ENCODE results near the gene MYL2. TPM values are rescaled to one million over a fixed set of nuclear protein-coding genes. Genes with fewer than 3 reads are reported as not detected.

MYL2 gene, protein sequence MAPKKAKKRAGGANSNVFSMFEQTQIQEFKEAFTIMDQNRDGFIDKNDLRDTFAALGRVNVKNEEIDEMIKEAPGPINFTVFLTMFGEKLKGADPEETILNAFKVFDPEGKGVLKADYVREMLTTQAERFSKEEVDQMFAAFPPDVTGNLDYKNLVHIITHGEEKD
- total RNA-seq, result not detected
- long read RNA-seq, result 0 reads

DNA sequence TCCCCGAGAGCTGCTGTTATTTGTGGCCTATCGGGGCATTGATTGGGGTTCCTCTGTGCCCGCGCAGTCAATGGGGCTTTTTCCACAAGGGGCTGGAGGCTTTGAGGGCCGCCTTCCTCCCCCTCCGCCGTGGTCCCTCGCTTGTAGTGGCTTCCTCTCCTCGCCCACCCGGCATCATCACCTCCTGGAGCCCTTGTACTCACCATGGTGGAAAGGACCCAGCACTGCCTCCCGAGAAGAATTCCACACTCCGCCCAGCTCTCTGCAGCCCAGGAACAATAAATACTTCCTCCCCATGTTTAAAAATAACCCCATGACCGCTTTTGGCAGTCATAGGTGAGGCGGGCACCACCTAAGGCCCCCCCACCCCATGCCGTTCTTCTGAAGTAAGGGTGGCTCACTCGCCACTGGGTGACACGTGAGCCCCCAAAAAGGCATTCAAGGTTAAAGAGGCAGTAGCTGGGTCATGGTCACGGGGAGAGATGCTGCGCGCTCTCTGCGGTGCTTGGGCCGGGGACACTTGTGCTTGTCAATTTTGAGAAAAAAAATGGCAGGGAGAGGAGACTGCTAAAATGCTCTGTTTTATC lies at the start of gene MYL2:
Gene MYL2, minus strand, starts transcription at position 256 of the 587 bp plus-strand sequence. Its CDS starts 50 bp downstream, at position 206.
- no peak for DNase-seq
- H3K4me3 ChIP-seq, result no peak within 1 kb of the TSS

DNA sequence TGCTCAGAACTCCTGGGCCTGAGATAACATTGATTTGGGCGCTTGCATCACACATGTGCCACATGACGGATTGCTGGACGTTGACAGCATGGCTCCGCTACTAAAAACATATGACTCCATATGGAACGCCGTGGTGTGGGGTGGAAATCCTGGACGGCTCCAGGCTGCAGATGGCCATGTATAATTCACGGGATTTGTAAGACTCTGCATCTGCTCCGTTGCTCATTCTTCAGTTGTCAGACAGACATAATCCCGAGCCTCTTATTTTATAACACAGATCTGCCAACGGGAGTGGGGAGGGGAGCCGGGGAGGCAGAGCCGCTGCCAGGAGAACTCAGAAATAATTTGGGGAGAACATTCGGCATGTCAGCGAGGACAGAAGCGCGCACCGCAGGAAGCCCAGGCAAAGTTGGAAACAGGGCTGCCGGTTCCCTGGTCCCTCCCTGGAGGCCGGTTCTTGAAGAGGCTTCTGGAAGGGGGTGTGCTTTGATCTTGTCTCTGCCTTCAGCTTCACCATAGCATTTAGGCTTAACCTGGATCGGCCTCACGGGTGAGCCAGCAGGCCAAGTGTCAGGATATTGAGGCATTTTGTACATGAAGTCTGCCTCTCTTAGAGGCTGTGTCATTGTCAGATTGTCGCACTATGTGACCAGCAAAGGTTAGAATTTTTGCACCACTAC lies 45.8 kb upstream of the MYL2 start:
- intact Hi-C loops (cut with DNase I), result no loop called here
- H3K4me1 ChIP-seq, result no peaks in the 10 kb centered on the region

More for the DNA sequence above, at the start of gene MYL2:
- TF ChIP-seq, protein P1, sequence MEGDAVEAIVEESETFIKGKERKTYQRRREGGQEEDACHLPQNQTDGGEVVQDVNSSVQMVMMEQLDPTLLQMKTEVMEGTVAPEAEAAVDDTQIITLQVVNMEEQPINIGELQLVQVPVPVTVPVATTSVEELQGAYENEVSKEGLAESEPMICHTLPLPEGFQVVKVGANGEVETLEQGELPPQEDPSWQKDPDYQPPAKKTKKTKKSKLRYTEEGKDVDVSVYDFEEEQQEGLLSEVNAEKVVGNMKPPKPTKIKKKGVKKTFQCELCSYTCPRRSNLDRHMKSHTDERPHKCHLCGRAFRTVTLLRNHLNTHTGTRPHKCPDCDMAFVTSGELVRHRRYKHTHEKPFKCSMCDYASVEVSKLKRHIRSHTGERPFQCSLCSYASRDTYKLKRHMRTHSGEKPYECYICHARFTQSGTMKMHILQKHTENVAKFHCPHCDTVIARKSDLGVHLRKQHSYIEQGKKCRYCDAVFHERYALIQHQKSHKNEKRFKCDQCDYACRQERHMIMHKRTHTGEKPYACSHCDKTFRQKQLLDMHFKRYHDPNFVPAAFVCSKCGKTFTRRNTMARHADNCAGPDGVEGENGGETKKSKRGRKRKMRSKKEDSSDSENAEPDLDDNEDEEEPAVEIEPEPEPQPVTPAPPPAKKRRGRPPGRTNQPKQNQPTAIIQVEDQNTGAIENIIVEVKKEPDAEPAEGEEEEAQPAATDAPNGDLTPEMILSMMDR (IDR thresholded peaks at IDR 0.05), result no peak
- intact Hi-C loops (cut with DNase I), result no loop called here
- Histone ChIP-seq H3K27ac (no peak within 1 kb of the TSS), H3K36me3 (no peaks in the 10 kb centered on the region), H3K27me3 (ENCODE audit: low read depth) (peaks cover 12% of the 10 kb centered on the region), H3K9me3 (no peaks in the 10 kb centered on the region), H3K4me1 (no peaks in the 10 kb centered on the region)
- no peak for ATAC-seq

DNA sequence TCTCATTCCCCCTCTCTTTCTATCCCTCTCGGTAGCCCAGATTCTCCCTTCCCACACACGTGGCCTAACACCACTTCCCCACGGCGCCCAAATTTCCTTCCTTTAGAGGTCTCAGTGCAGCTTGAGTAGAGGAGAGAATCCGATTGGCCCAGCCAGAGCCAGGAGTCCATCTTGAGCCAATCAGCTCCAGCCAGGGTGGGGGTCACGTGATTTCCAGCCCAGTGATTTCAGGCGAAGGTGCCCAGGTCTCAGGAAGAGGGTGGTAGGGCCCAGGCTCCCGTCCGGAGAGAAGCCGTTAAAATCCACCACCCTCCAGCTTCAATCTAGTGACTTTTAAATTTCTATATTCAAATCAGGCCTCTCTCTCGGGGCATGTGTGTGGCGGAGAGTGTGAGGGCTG lies 45.2 kb upstream of the MYL2 start:
- Histone ChIP-seq H3K36me3 (no peaks in the 10 kb centered on the region), H3K4me1 (no peaks in the 10 kb centered on the region), H3K27ac (no peak overlapping the region), H3K4me3 (no peak overlapping the region), H3K9me3 (peaks cover 4% of the 10 kb centered on the region), H3K27me3 (ENCODE audit: low read depth) (peaks cover 8% of the 10 kb centered on the region)
- intact Hi-C loops (cut with DNase I), result no loop called here
- TF ChIP-seq, protein P1 (IDR thresholded peaks at IDR 0.05), result no peak
- ATAC-seq (no peak), DNase-seq (no peak)

More for the DNA sequence above, 45.8 kb upstream of the MYL2 start:
- Histone ChIP-seq H3K27ac (no peak overlapping the region), H3K27me3 (ENCODE audit: low read depth) (peaks cover 8% of the 10 kb centered on the region), H3K9me3 (peaks cover 5% of the 10 kb centered on the region), H3K4me3 (no peak overlapping the region), H3K36me3 (no peaks in the 10 kb centered on the region)
- TF ChIP-seq, protein P1 (IDR thresholded peaks at IDR 0.05), result no peak
- no peak for DNase-seq
- no peak for ATAC-seq

DNA sequence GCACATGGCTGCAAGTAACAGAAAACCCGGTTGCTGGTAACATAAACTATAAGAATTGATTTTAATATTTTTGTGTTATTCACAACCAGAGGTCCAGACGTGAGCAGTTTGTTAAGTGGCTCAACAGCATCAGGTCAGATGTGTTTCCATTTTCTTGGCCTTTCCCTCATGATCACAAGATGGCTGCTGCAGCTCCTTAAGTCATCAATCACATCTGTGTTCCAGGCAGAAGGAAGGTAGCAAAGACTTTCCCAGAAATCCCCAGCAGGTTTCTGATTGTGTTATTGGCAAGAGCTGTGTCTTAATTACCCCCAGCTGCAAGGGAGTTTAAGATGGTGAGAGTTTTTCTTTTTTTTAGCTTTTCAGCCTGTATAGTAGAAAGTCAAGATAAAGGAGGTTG lies 40.4 kb upstream of the MYL2 start:
- Histone ChIP-seq H3K27ac (no peak overlapping the region), H3K4me1 (no peaks in the 10 kb centered on the region), H3K27me3 (ENCODE audit: low read depth) (no peaks in the 10 kb centered on the region), H3K4me3 (no peak overlapping the region), H3K36me3 (no peaks in the 10 kb centered on the region), H3K9me3 (peaks cover 4% of the 10 kb centered on the region)
- ATAC-seq (no peak), DNase-seq (no peak)
- intact Hi-C loops (cut with DNase I), result no loop called here
- TF ChIP-seq, protein P1 (IDR thresholded peaks at IDR 0.05), result no peak

DNA sequence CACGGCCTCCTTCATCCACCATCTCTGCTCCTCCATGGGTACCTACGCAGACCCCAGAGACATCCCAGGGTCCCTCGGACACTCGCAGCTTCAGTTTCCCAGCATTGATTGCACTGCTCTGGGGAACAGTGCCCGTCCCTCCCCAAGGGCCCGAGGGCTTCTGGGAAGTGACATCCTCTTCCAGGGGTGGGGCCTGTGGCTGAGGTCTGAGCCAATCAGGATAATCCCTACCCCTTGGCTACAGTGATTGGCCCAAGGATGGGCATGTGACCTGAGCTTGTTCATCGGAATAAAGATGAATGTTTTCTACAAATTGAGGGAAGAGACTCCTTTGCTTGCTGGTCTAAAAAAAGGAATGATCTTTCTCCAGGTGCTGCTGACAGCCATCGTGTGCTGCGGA lies 37.3 kb upstream of the MYL2 start:
- Histone ChIP-seq H3K9me3 (peaks cover 4% of the 10 kb centered on the region), H3K4me3 (no peak overlapping the region), H3K27me3 (ENCODE audit: low read depth) (no peaks in the 10 kb centered on the region), H3K27ac (no peak overlapping the region), H3K36me3 (no peaks in the 10 kb centered on the region), H3K4me1 (no peaks in the 10 kb centered on the region)
- TF ChIP-seq, protein P1 (IDR thresholded peaks at IDR 0.05), result no peak
- ATAC-seq, result no peak
- intact Hi-C loops (cut with DNase I), result no loop called here
- no peak for DNase-seq
